ENCODE results near the gene SALL1.

SALL1 gene

GRCh38 chr16:51175081-51175480, 24.0 kb upstream of the SALL1 start:
- no peak overlapping the region for H3K27ac ChIP-seq
- TF ChIP-seq, protein P1, sequence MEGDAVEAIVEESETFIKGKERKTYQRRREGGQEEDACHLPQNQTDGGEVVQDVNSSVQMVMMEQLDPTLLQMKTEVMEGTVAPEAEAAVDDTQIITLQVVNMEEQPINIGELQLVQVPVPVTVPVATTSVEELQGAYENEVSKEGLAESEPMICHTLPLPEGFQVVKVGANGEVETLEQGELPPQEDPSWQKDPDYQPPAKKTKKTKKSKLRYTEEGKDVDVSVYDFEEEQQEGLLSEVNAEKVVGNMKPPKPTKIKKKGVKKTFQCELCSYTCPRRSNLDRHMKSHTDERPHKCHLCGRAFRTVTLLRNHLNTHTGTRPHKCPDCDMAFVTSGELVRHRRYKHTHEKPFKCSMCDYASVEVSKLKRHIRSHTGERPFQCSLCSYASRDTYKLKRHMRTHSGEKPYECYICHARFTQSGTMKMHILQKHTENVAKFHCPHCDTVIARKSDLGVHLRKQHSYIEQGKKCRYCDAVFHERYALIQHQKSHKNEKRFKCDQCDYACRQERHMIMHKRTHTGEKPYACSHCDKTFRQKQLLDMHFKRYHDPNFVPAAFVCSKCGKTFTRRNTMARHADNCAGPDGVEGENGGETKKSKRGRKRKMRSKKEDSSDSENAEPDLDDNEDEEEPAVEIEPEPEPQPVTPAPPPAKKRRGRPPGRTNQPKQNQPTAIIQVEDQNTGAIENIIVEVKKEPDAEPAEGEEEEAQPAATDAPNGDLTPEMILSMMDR (conservative IDR thresholded peaks at IDR 0.05) = no peak

GRCh38 chr16:51172368-51172767, 21.3 kb upstream of the SALL1 start:
- TF ChIP-seq, protein P1 (conservative IDR thresholded peaks at IDR 0.05) = no peak

GRCh38 chr16:51168755-51169154, 17.7 kb upstream of the SALL1 start:
- TF ChIP-seq, protein P1 (conservative IDR thresholded peaks at IDR 0.05) = no peak
- no peak overlapping the region for H3K27ac ChIP-seq

More at GRCh38 chr16:51172368-51172767, 21.3 kb upstream of the SALL1 start:
- H3K27ac ChIP-seq = no peak overlapping the region

GRCh38 chr16:51167170-51167895, 16.3 kb upstream of the SALL1 start:
- TF ChIP-seq, protein P1 (conservative IDR thresholded peaks at IDR 0.05) = no peak
- H3K27ac ChIP-seq = no peak overlapping the region

- no peak overlapping the region for H3K27ac ChIP-seq
- TF ChIP-seq, protein P1 (conservative IDR thresholded peaks at IDR 0.05) = no peak
These were observed 15.5 kb upstream of the SALL1 start for GRCh38 chr16:51166541-51166940.

GRCh38 chr16:51166091-51166490, 15.0 kb upstream of the SALL1 start:
- H3K27ac ChIP-seq = no peak overlapping the region
- TF ChIP-seq, protein P1 (conservative IDR thresholded peaks at IDR 0.05) = no peak

GRCh38 chr16:51165043-51165442, 14.0 kb upstream of the SALL1 start:
- TF ChIP-seq, protein P1 (conservative IDR thresholded peaks at IDR 0.05) = no peak
- no peak overlapping the region for H3K27ac ChIP-seq
